T-helper 17 cell (primary cell): Measurements from ENCODE around the gene PLPP2. TPM values are rescaled to one million over a fixed set of nuclear protein-coding genes. Genes with fewer than 3 reads are reported as not detected.
"Not testable (repeated sequence)": the region's sequence is repeated elsewhere in the genome, so short reads cannot be mapped to it uniquely, and the experiment has no call there.

Experiments used
- ATAC-seq: fragments of 150-1000 bp; cut with Tn5 transposase; 2 replicates; pipeline ENCODE4 v1.10.0; 2021; ENCODE audit warnings: mild to moderate bottlenecking, moderate library complexity
- DNase-seq, 3 donors: peaks; one replicate each; pipeline versions ENCODE4 v3.0.0 to v3.0.0-alpha.2; 2020 to 2021
- H3K9me3 ChIP-seq: one replicate; pipeline ENCODE4 v1.7.0; 2013; ENCODE audit warnings: low read length, mild to moderate bottlenecking; ENCODE audit not compliant: control insufficient read depth, poor library complexity, severe bottlenecking
- H3K27ac Mint-ChIP-seq: one replicate; pipeline ENCODE4 v1.8.0; 2022; ENCODE audit warnings: mild to moderate bottlenecking, moderate library complexity, mixed read lengths
- H3K27me3 Mint-ChIP-seq: one replicate; pipeline ENCODE4 v1.8.0; 2022; ENCODE audit warnings: mixed read lengths
- H3K36me3 Mint-ChIP-seq: one replicate; pipeline ENCODE4 v1.8.0; 2022; ENCODE audit warnings: low read depth, mixed read lengths
- H3K4me1 Mint-ChIP-seq: one replicate; pipeline ENCODE4 v1.8.0; 2022; ENCODE audit warnings: mild to moderate bottlenecking, mixed read lengths
- H3K4me3 Mint-ChIP-seq: one replicate; pipeline ENCODE4 v1.8.0; 2022; ENCODE audit warnings: mild to moderate bottlenecking, moderate library complexity, mixed read lengths
- total RNA-seq, 4 donors: library from RNA in 2 of 4; stranded (reverse) in 2 of 4; gene quantifications; one replicate each; pipeline ENCODE4 v1.2.3 and lab custom pipeline; 2022 to 2026

Gene PLPP2
- total RNA-seq, 2 donors from 2014 or later, result 0.60 to 2.3 TPM

GRCh38 chr19:280541-281009 lies 10.6 kb downstream of the PLPP2 start:
- H3K27ac Mint-ChIP-seq, result no peak overlapping the region

GRCh38 chr19:279656-280055 lies 11.5 kb downstream of the PLPP2 start:
- DNase-seq, result no peak
- no peak overlapping the region for H3K27ac Mint-ChIP-seq
- no peaks in the 10 kb centered on the region for H3K4me1 Mint-ChIP-seq
- peaks cover 4% of the 10 kb centered on the region for H3K36me3 Mint-ChIP-seq
- no peak overlapping the region for H3K4me3 Mint-ChIP-seq
- no peak for ATAC-seq
- H3K9me3 ChIP-seq, result no peaks in the 10 kb centered on the region
- H3K27me3 Mint-ChIP-seq, result peaks cover 35% of the 10 kb centered on the region

More at GRCh38 chr19:280541-281009, 10.6 kb downstream of the PLPP2 start:
- no peaks in the 10 kb centered on the region for H3K4me1 Mint-ChIP-seq
- no peak overlapping the region for H3K4me3 Mint-ChIP-seq
- no peaks in the 10 kb centered on the region for H3K9me3 ChIP-seq
- DNase-seq (no peak), ATAC-seq (no peak)
- peaks cover 27% of the 10 kb centered on the region for H3K27me3 Mint-ChIP-seq
- H3K36me3 Mint-ChIP-seq, result peaks cover 4% of the 10 kb centered on the region

- Mint-ChIP-seq H3K27ac (no peak overlapping the region), H3K36me3 (peaks cover 4% of the 10 kb centered on the region), H3K4me3 (no peak overlapping the region), H3K4me1 (no peaks in the 10 kb centered on the region), H3K27me3 (peaks cover 35% of the 10 kb centered on the region)
- no peaks in the 10 kb centered on the region for H3K9me3 ChIP-seq
- ATAC-seq (no peak), DNase-seq (no peak)
Observed at GRCh38 chr19:279231-279630, 12.0 kb downstream of the PLPP2 start.

- H3K9me3 ChIP-seq, result no peaks in the 10 kb centered on the region
- no peak overlapping the region for H3K4me3 Mint-ChIP-seq
- no peak overlapping the region for H3K27ac Mint-ChIP-seq
- peaks cover 42% of the 10 kb centered on the region for H3K27me3 Mint-ChIP-seq
- ATAC-seq (no peak), DNase-seq (no peak)
- peaks cover 4% of the 10 kb centered on the region for H3K36me3 Mint-ChIP-seq
- H3K4me1 Mint-ChIP-seq, result no peaks in the 10 kb centered on the region
Observed at GRCh38 chr19:277581-278165, 13.5 kb downstream of the PLPP2 start.

- no peaks in the 10 kb centered on the region for H3K4me1 Mint-ChIP-seq
- H3K9me3 ChIP-seq, result no peaks in the 10 kb centered on the region
- ATAC-seq (no peak), DNase-seq (no peak)
- H3K27ac Mint-ChIP-seq, result no peak overlapping the region
- H3K27me3 Mint-ChIP-seq, result peaks cover 44% of the 10 kb centered on the region
- no peak overlapping the region for H3K4me3 Mint-ChIP-seq
- peaks cover 4% of the 10 kb centered on the region for H3K36me3 Mint-ChIP-seq
Observed at GRCh38 chr19:277131-277530, 14.1 kb downstream of the PLPP2 start.

GRCh38 chr19:275958-276646 lies 15.1 kb downstream of the PLPP2 start:
- peaks cover 4% of the 10 kb centered on the region for H3K36me3 Mint-ChIP-seq
- peaks cover 55% of the 10 kb centered on the region for H3K27me3 Mint-ChIP-seq
- no peaks in the 10 kb centered on the region for H3K4me1 Mint-ChIP-seq
- ATAC-seq (no peak), DNase-seq (no peak)
- H3K9me3 ChIP-seq, result no peaks in the 10 kb centered on the region
- H3K27ac Mint-ChIP-seq, result no peak overlapping the region
- no peak overlapping the region for H3K4me3 Mint-ChIP-seq

GRCh38 chr19:275000-275399 lies 16.2 kb downstream of the PLPP2 start:
- peaks cover 57% of the 10 kb centered on the region for H3K27me3 Mint-ChIP-seq
- no peak for ATAC-seq
- no peaks in the 10 kb centered on the region for H3K4me1 Mint-ChIP-seq

GRCh38 chr19:273393-273792 lies 17.8 kb downstream of the PLPP2 start:
- no peak for ATAC-seq
- peaks cover 62% of the 10 kb centered on the region for H3K27me3 Mint-ChIP-seq

More at GRCh38 chr19:275000-275399, 16.2 kb downstream of the PLPP2 start:
- H3K9me3 ChIP-seq, result no peaks in the 10 kb centered on the region
- Mint-ChIP-seq H3K4me3 (no peak overlapping the region), H3K36me3 (peaks cover 4% of the 10 kb centered on the region), H3K27ac (no peak overlapping the region)
- no peak for DNase-seq

GRCh38 chr19:271856-272255 lies 19.3 kb downstream of the PLPP2 start:
- Mint-ChIP-seq H3K4me1 (peaks cover 2% of the 10 kb centered on the region), H3K36me3 (no peaks in the 10 kb centered on the region), H3K4me3 (no peak overlapping the region), H3K27ac (no peak overlapping the region), H3K27me3 (peaks cover 57% of the 10 kb centered on the region)
- DNase-seq, result no peak
- no peak for ATAC-seq
- H3K9me3 ChIP-seq, result no peaks in the 10 kb centered on the region

More at GRCh38 chr19:273393-273792, 17.8 kb downstream of the PLPP2 start:
- DNase-seq, result no peak
- H3K4me1 Mint-ChIP-seq, result no peaks in the 10 kb centered on the region
- no peaks in the 10 kb centered on the region for H3K9me3 ChIP-seq
- H3K27ac Mint-ChIP-seq, result no peak overlapping the region
- H3K36me3 Mint-ChIP-seq, result no peaks in the 10 kb centered on the region
- H3K4me3 Mint-ChIP-seq, result no peak overlapping the region

GRCh38 chr19:270766-271318 lies 20.4 kb downstream of the PLPP2 start:
- ATAC-seq, DNase-seq, H3K36me3 Mint-ChIP-seq, H3K27ac Mint-ChIP-seq, H3K9me3 ChIP-seq, H3K4me1 Mint-ChIP-seq, H3K4me3 Mint-ChIP-seq: not testable (repeated sequence)
- peaks cover 56% of the 10 kb centered on the region for H3K27me3 Mint-ChIP-seq

GRCh38 chr19:269241-269640 lies 22.0 kb downstream of the PLPP2 start:
- no peaks in the 10 kb centered on the region for H3K36me3 Mint-ChIP-seq
- no peak overlapping the region for H3K4me3 Mint-ChIP-seq
- ATAC-seq, result no peak
- DNase-seq, result no peak
- H3K9me3 ChIP-seq, result no peaks in the 10 kb centered on the region
- no peak overlapping the region for H3K27ac Mint-ChIP-seq
- peaks cover 56% of the 10 kb centered on the region for H3K27me3 Mint-ChIP-seq
- peaks cover 6% of the 10 kb centered on the region for H3K4me1 Mint-ChIP-seq

GRCh38 chr19:262125-262524 lies 29.1 kb downstream of the PLPP2 start:
- Mint-ChIP-seq H3K4me1 (peaks cover 6% of the 10 kb centered on the region), H3K4me3 (no peak overlapping the region), H3K27ac (no peak overlapping the region), H3K27me3 (peaks cover 47% of the 10 kb centered on the region), H3K36me3 (no peaks in the 10 kb centered on the region)
- DNase-seq, result no peak
- H3K9me3 ChIP-seq, result no peaks in the 10 kb centered on the region
- ATAC-seq, result no peak

- peaks cover 55% of the 10 kb centered on the region for H3K27me3 Mint-ChIP-seq
- H3K9me3 ChIP-seq, H3K36me3 Mint-ChIP-seq, ATAC-seq, H3K4me3 Mint-ChIP-seq, H3K4me1 Mint-ChIP-seq, DNase-seq, H3K27ac Mint-ChIP-seq: not testable (repeated sequence)
Observed at GRCh38 chr19:256804-257203, 34.4 kb downstream of the PLPP2 start.
